GM18868 (cell line): ENCODE measurements around the gene RAPGEF6.
"Not testable (repeated sequence)": the region's sequence is repeated elsewhere in the genome, so short reads cannot be mapped to it uniquely, and the experiment has no call there.

ENCODE experiments used
- ATAC-seq: cut with Tn5 transposase; IDR thresholded peaks from one replicate; pipeline ENCODE4 v1.9.1; 2021; ENCODE audit warnings: mild to moderate bottlenecking, moderate library complexity; ENCODE audit not compliant: unreplicated experiment

The RAPGEF6 gene

DNA sequence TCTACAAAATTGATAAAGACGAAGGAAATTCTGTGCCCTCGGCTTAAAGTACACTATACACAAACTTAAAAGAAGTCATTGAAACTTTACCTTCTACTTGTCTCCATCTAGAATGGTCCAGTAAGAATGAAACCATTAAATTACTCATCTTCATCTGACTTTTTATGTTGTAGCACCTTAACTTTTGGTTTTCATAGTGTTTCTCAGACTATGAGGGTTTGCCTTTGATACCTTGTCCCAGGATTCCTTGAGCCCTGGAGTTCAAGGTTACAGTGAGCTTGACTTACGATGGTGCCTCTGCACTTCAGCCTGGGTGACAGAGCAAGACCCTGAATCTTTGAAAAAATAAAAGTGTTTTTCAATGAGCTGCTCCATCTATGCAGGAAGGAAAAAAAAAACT is 239.0 kb downstream of the RAPGEF6 start:
- ATAC-seq: peak; percentile 87

DNA sequence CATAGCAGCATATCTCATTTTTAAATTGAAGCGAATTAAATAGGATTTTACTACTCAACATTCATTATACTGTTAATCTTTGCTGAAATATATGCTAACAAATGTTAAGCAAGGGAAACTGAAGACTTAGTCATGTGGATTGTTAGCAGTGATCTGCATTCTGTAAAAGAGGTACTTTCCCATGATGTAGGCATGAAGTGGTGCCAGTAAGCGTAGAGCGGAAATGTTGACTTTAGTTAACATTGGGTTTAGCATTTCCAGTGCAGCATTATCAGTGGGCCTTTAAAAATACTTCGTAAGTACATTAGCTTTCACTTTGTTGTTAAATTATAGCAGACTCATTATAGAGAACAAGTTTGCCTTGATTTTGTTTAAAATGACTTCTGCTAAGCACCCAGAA is 240.9 kb downstream of the RAPGEF6 start:
- ATAC-seq: peak; percentile 73

DNA sequence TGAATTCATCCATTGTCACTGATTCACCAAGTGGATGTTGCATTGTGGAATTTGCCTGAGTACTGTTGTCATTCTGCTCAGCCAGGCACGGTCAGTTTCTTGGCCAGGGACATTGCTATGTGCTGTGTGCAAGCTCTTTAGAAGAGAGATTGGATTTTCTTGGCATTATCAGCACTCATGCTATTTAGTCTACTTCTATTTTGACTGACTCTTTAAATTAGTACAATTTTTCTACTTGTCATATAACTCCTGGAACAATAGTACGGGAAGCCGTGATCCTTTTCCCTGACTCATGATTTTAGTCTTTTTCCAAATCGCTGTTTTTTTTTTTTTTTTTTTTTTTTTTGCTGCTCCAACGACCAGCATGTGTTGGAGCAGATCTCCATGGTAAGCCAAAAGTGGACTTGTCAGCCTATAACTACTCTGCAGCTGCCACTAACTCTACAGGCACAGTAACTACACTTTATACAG is 241.5 kb downstream of the RAPGEF6 start:
- no peak for ATAC-seq

DNA sequence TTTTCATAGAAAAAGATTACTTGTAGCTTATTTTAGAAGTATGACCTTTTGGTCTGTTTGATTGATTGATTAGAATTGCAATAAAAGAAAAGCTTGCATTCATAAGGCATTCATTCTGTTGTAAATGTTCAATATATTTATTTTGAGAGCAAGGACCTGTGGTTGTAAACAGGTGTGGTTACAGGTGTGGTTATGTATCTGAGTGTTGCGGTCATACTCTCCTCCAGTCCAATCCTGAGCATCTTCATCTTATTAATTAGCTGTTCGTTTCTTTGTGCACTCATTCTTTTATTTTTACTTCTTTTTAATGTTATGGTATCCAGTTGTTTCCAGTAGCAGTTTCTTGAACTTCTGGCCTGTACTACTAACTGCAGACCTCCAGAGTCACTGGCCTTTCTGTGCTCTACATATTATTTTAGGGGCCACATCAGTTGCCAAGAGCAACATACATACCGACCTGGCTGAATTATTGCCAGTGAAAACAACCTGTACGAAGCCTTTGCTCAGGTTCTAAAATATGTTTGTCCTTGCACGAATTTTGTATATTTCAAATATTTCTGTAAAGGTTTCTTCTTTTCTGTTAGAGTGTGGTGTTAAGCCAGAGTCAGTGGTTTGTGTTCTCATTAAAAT is 242.4 kb downstream of the RAPGEF6 start:
- ATAC-seq: no peak

DNA sequence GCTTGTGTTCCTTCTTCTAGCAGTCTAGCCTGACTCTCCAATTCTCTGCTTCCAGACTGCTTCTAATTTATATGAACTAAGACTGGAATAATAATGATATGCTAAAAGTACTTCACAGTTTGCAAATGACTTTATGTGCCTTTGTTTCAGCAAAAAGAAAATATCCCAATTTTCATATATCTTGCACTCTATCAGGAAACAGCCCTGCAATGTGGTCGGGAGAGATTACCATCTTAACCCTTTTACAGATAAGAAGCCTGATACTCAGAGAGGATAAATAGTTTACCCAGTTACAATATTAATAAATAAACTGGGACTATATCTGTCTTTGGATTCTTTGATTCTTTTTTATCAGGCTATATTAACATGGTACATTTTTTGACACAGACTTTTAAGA is 245.2 kb downstream of the RAPGEF6 start:
- ATAC-seq: no peak

DNA sequence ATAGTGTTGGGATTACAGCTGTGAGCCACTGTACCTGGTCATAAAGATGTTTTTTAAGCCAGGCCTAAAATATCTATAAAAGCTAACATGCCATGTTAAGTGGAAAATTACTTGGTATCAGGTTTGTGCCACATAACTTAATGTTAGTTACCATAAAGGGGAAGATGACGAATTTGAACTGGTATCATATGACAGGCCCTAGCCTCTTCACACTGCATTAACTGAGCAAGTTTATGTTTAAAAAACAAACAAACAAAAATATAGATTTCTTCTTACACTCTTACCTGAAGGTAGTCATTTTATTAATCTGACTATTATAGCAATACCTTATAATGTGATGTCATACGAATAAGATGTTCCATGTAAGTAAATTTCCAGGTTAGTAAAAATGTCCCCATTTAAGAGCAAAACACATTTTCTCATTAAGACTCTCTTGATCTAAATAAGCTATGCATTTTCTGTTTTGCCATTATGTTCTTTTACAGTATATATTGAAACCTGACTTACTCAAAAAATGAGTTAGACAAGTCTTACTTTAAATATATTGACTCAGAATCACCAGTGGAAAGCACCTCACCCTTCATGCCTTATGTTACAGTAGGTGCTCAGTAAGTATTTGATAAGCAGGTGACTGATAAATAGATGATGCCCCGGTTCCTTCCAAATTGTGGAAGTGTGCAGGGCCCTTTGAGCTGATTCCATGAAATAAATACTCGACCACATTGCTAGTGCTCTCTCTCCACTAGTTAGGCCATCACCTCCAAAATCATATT is 245.7 kb downstream of the RAPGEF6 start:
- peak; percentile 64 for ATAC-seq

DNA sequence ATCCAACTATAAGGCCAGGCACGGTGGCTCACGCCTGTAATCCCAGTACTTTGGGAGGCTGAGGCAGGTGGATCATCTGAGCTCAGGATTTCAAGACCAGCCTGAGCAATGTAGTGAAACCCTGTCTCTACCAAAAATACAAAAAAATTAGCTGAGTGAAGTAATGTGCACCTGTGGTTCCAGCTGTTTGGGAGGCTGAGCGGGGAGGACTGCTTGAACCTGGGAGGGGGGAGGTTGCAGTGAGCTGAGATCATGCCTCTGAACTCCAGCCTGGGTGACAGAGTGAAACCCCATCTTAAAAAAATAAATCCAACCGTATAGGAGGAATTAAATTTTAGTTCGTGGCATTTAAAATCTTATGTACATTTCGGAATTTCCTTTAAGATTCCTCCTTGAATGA is 247.8 kb downstream of the RAPGEF6 start:
- no peak for ATAC-seq

DNA sequence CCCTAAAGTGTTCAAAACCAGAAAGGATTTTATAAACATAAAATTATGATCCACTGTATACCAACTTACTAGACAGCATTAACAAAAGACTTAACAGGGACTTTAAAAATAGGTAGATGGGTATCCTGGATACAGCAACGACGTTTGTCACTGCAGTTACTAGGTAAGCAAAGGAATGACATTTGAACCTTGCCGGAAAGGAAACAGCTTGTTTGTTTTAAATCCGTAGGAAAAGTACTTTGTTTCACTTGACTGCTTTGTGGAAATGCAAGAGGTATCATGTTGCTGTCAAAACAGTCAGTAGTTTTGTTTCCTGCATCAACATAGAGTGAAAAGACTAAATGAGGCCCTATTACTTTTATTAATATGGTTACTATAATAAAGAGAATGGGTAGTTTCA is 248.2 kb downstream of the RAPGEF6 start:
- ATAC-seq: no peak

DNA sequence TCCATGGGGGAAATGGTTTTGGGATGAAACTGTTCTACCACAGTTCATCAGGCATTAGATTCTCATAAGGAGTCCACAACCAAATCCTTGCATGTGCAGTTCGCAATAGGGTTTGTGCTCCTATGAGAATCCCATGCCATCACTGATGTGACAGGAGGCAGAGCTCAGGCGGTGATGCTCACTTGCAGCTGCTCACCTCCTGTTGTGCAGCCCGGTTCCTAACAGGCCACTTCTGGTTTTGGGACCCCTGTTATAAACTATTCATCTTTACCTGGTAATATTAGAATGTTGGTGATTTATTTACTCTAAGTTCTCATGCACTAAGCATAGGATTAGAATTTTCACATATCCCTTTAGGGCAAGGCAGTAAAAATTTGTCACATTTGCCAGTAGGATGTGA is 248.9 kb downstream of the RAPGEF6 start:
- no peak for ATAC-seq

DNA sequence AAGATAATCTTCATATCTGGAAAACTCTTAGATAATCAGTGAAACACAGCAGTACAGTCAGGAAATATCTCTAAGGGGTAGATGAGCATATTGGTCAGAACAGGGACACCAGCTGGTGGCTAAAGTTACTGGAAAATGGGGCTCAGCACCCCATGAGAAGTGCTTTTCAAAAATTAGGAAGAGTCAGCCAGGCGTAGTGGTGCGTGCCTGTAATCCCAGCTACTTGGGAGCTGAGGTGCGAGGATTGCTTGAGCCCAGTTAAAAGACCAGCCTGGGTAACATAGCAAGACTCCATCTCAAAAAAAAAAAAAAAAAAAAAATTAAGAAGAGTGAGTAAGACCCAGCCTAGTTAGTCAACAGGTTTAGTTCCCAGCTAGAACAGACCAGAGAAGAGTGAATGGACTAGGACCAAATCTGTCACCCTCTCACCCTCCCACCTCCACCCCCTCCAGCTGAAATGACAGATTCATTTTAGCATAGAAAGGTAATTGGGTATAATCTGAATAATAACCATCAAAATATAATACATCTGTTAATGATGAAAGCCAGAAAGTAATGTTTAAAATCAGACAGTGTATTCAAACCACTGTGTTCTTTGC is 250.3 kb downstream of the RAPGEF6 start:
- ATAC-seq: no peak

DNA sequence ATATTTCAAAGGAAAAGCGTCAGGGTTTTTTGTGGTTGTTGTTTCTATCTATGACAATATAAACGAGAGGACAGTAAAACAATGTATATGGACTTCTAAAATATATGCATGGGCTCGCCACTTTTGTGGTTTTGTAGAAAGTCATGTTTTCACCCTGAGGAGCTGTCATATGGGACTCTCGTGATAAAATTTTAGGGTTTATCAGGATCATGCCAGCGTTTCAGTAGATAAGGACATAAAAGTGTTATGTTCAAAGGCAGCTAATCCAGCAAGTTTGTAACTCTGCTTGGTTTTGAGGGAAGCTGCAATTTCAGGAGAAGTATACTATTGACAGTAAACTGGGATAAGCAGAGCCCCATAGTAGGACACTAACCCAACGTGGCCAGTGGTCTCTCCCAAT is 250.9 kb downstream of the RAPGEF6 start:
- no peak for ATAC-seq

DNA sequence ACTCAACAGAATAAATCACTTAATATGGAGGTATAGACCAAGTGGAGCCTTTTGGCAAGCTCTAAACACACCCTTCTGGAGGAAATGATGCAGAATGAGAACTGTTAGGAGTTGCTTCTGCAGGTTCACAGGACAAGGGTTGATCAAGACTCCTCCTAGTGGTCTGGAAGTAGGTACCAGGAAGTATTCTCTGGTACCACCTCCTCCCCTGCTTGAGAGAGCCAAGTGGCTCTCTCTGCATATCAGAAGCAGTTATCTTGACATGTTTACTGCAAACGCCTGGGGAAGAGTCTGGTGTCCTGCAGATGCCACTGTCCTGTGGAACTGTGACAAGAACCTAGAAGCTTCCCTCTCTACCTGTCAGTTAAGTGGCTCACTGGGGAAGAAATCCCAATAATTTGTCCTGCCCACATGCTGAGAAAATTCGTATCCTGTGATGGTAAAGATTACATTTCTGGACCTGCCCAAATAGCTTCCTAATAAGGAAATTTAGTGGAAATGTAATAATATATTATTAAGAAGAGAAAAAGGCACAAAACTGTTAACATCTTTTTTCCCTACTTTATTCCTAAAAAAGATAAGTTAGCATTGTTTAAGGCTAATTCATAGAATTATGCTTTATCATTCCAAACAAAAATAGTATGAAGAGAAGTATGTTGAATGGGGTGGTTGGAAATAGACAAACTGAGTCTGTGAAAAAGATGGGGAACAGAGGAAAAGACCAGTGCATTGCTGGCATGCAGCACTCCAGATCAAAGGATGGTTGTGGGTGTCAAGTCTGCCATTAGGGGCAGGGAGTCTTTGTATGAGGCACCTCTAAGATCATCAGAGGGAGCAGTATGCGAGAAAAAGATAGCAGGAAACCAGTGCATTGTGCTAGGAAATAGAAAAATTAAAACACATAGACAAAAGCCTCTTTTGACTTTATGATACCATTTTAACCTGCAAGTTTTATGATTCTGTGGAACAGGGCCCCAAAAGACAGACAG is 252.3 kb downstream of the RAPGEF6 start:
- ATAC-seq: peak; percentile 68

DNA sequence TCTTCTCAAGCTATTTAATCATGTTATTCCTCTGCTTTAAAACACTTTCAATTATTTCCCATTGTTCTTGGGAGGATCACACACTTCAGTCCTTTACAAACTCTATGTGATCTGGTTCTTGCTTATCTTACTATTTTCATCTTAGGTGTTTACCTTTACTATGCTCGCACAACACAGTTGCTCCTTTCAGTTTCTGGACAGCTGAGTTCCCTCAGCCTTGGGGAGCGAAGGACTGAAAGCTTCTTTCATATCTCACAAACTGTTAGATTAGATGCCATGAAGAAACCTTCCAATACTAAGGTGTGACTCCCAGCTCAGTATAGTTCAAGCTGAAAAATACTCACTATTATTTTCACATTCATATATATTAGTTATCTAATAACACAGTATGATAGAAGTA is 253.3 kb downstream of the RAPGEF6 start:
- ATAC-seq: peak; percentile 50

DNA sequence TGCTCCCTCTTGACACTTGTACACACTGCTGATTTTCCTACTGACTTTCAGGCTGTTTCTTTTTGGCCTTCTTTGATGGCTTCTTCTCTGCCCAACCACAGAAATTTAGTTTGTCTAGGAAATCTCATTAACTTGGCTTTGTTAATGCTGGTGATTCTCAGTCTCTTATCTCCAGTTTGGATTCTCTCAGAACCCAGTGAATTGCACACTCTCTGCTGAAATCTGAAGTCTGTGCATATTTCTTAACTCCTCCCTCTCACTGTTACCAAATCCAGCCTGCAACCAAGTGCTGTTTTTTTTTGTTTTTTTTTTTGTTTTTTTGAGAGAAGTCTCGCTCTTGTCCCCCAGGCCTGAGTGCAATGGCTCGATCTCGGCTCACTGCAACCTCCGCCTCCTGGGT is 254.0 kb downstream of the RAPGEF6 start:
- no peak for ATAC-seq

DNA sequence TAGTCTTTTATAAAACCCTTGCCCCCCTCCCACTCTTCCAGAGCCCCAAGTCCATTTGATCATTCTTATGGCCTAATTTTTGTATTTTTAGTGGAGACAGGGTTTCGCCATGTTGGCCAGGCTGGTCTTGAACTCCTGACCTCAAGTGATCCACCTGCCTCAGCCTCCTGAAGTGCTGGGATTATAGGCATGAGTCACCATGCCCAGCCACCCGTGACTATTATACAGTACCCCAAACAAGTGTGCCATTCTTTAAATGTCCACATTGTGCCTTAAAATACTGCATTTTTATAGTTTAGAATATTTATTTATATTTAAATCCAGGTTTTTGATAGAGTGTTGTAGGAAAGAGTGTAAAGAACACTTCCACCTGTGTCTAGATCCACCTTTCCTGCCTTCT is 254.8 kb downstream of the RAPGEF6 start:
- not testable (repeated sequence) for ATAC-seq

DNA sequence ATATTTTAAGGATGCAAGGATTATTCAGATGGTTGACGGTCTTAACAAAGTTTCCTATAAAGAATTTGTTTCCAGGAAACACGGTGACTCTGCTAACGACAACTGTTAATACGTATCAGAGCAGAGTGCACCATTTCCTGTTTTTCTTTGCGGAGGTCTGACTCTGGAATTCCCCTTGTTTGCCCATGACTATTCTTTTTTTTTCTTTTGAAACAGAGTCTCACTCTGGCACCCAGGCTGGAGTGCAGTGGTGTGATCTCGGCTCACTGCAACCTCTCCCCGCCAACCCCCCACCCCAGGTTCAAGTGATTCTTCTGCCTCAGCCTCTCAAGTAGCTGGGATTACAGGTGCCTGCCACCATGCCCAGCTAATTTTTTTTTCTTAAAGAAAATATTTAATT is 255.3 kb downstream of the RAPGEF6 start:
- peak; percentile 38 for ATAC-seq

DNA sequence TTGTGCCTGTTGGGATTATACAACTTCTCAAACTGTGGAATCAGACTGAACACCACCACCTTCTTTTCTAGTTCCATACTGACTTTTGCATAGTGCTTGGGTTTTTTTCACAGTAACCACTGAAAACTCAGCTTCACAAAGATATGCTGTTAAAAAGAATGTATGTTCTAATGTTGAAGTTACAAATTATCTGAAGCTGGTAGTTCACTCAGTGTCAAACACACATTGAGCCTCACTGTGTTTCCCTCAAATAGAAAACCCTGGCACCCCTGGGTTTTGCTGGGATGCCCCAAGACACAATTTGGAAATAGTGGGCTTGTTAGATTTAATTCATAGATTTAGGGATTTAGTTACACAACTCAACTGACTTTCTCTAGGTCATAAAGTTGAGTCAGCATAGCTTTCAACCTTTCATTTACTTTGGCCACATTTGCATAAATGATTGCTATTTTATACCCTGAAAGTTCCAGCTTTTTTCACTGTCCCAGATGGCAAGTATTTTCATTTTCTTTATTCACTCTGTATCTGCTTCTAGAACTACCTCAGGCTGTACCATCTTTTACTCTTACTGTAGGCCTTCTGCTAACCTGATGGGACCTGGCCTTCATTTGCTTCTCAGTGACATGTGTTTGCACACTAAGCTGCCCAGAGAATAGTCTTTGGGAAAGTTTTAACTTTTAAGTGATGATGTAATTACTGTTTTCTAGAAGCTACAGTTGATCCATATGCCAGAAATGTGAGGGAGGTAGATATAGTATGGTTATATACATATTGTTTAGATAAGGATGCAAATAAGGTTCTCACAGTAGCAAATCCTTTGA is 256.1 kb downstream of the RAPGEF6 start:
- ATAC-seq: no peak

DNA sequence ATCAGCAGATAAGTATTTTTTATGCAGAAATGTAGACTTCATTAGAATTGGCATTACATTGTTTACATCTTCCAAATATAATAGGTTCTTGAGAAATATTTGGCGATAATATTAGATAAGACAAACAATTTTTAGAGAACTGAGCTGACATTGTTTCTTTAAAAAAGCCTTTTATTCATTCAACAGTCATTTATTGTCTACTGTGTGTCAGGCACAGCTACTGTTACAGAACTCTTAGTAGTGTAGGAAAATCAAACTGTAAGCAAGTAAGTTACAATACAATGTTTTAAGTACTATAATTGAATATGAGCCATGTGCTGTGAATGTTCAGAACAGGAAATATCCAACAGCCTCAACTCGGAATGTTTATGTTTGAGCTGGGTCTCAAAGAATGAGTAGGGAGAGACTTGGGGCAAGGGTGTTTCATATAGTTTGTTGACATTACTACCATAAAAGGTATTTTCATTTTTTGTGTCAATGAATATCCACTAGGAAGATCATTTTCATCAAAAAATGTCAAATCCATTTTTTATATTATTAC is 257.2 kb downstream of the RAPGEF6 start:
- ATAC-seq: no peak

DNA sequence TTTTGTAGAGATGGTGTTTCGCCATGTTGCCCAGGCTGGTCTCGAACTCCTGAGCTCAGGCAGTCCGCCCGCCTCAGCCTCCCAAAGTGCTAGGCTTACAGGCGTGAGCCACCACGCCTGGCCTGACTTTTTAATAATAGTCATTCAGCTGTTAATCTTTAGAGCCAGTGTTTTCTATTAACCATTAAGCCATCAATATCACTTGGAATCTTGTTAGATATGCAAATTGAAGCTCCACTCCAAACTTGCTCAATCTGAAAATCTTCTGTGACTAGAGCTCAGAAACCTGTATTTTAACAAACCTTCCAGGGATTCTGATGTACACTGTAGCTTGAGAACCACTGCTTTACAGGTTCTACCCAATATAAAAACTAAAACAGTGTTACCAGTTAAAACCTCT is 257.7 kb downstream of the RAPGEF6 start:
- no peak for ATAC-seq

DNA sequence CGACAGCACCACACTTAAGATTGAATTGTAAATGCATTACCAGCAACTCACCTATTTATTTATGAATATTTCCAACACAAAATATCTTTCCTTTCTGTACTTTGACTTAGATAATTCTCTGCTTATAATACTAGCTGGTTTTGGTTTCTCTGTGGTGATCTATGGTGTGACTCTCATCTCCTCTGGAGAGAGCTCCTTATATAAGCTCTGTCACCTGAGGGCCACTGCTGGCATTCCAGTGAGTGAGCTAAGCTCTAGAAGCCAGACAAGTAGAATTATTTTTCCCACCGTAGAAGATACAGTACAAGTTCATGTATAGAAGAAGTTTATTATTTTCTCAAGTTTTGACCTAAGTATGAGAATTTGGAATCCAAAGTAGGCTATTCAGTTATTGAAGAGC is 259.7 kb downstream of the RAPGEF6 start:
- peak; percentile 41 for ATAC-seq
